ENCODE data around the gene GNRHR.

DNA sequence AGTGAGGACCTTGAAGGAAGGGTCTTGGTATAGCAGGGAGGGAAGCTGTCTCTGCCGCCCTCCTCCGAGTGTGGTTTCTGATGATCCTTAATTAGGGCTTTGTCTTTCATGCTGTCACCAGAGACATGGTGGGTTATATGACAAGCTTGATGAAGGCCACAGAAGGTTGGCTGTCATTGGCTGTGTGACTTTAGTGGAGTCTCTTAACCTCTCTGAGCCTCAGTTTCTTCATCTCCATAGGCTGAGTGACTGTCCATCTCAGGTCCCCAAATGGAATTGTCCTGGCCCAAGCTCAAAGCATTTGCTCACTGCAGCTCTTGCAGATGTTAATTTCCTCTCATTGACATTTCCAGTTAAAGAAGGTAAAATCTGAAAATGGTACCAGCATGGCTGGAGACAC, 36.6 kb downstream of the GNRHR start:
- TF ChIP-seq, protein P1, sequence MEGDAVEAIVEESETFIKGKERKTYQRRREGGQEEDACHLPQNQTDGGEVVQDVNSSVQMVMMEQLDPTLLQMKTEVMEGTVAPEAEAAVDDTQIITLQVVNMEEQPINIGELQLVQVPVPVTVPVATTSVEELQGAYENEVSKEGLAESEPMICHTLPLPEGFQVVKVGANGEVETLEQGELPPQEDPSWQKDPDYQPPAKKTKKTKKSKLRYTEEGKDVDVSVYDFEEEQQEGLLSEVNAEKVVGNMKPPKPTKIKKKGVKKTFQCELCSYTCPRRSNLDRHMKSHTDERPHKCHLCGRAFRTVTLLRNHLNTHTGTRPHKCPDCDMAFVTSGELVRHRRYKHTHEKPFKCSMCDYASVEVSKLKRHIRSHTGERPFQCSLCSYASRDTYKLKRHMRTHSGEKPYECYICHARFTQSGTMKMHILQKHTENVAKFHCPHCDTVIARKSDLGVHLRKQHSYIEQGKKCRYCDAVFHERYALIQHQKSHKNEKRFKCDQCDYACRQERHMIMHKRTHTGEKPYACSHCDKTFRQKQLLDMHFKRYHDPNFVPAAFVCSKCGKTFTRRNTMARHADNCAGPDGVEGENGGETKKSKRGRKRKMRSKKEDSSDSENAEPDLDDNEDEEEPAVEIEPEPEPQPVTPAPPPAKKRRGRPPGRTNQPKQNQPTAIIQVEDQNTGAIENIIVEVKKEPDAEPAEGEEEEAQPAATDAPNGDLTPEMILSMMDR (IDR thresholded peaks at IDR 0.05): no peak
- TF ChIP-seq ZFX (IDR thresholded peaks at IDR 0.05; ENCODE audit: borderline replicate concordance): no peak

Measured in 22Rv1 (cell line).